ENCODE data around the gene ADAM30.

- TF ChIP-seq CTCF (IDR thresholded peaks at IDR 0.05) (no peak), POLR2A (IDR thresholded peaks at IDR 0.05) (no peak)
Measured at GRCh38 chr1:119873135-119874015, 22.9 kb downstream of the ADAM30 start.

Measured in uterus (tissue), 2 donors.